Thoracic aorta (tissue), 2 donors: ENCODE results near the gene PAK4. TPM values are rescaled to one million over a fixed set of nuclear protein-coding genes. Genes with fewer than 3 reads are reported as not detected.

ENCODE experiments used
- ATAC-seq: fragments of 150-250 bp; one replicate; pipeline ENCODE4 v1.8.0; 2017; ENCODE audit warnings: low read depth; ENCODE audit not compliant: insufficient number of reproducible peaks, low FRiP score
- DNase-seq: peaks from one replicate; pipeline ENCODE4 v3.0.0-alpha.2; 2020; ENCODE audit warnings: low spot score
- H3K27ac ChIP-seq, 2 donors: fragments of 200-600 bp; sonication (generic); 1 replicate in 1 of 2; 2 replicates in 1 of 2; pipeline ENCODE4 v1.5.1; 2016; ENCODE audit warnings: mild to moderate bottlenecking in 2 of 2, moderate library complexity in 2 of 2
- H3K27me3 ChIP-seq: fragments of 200-600 bp; sonication (generic); replicated peaks from 2 replicates; pipeline ENCODE4 v1.6.0; 2016; ENCODE audit warnings: mild to moderate bottlenecking; ENCODE audit not compliant: insufficient read depth
- H3K36me3 ChIP-seq: fragments of 200-600 bp; sonication (generic); one replicate; pipeline ENCODE4 v1.5.1; 2016
- H3K4me1 ChIP-seq, 2 donors: fragments of 200-600 bp; sonication (generic); 1 replicate in 1 of 2; 2 replicates in 1 of 2; pipeline versions ENCODE4 v1.5.1 to v1.6.0; 2016; ENCODE audit warnings: low read depth in 2 of 2, mild to moderate bottlenecking in 1 of 2; ENCODE audit not compliant: control insufficient read depth in 1 of 2
- H3K4me3 ChIP-seq: fragments of 200-600 bp; sonication (generic); 2 replicates; pipeline ENCODE4 v1.5.1; 2016; ENCODE audit warnings: mild to moderate bottlenecking
- H3K9me3 ChIP-seq: fragments of 200-600 bp; sonication (generic); 2 replicates; pipeline ENCODE4 v1.5.1; 2016
- CTCF ChIP-seq: fragments of 200-600 bp; sonication (generic); IDR thresholded peaks from one replicate; pipeline ENCODE4 v1.5.1; 2019; ENCODE audit warnings: antibody characterized with exemption
- total RNA-seq, 2 donors: library from RNA; depleted of rRNA; stranded (reverse); fragments of >200 nt; gene quantifications; one replicate each; pipeline versions ENCODE4 v1.1.0 to v1.2.3, GENCODE V29; 2016

Gene PAK4
- total RNA-seq, 2 donors from 2014 or later = 7.4 to 8.7 TPM

- H3K4me3 ChIP-seq = no peak overlapping the region
Measured at GRCh38 chr19:39160889-39161672, 35.5 kb downstream of the PAK4 start.

GRCh38 chr19:39162441-39163043 is 37.0 kb downstream of the PAK4 start:
- no peak for DNase-seq
- Histone ChIP-seq H3K4me3 (no peak overlapping the region), H3K36me3 (no peaks in the 10 kb centered on the region), H3K27ac (no peak overlapping the region), H3K9me3 (no peaks in the 10 kb centered on the region), H3K4me1 (peaks cover 19 to 51% of the 10 kb centered on the region in 2 donors), H3K27me3 (no peaks in the 10 kb centered on the region)
- no peak for TF ChIP-seq CTCF
- no peak for ATAC-seq

More at GRCh38 chr19:39160889-39161672, 35.5 kb downstream of the PAK4 start:
- H3K4me1 ChIP-seq = peaks cover 25 to 51% of the 10 kb centered on the region in 2 donors
- no peak for ATAC-seq
- no peaks in the 10 kb centered on the region for H3K36me3 ChIP-seq
- no peaks in the 10 kb centered on the region for H3K27me3 ChIP-seq
- H3K9me3 ChIP-seq = no peaks in the 10 kb centered on the region
- DNase-seq = no peak
- peak overlapping the region; percentile 40 to 45 for H3K27ac ChIP-seq
- no peak for TF ChIP-seq CTCF

GRCh38 chr19:39163621-39164020 is 38.0 kb downstream of the PAK4 start:
- TF ChIP-seq CTCF = no peak
- H3K4me1 ChIP-seq = peaks cover 16 to 43% of the 10 kb centered on the region in 2 donors
- no peaks in the 10 kb centered on the region for H3K36me3 ChIP-seq
- no peaks in the 10 kb centered on the region for H3K27me3 ChIP-seq
- H3K9me3 ChIP-seq = no peaks in the 10 kb centered on the region
- no peak overlapping the region for H3K27ac ChIP-seq
- no peak overlapping the region for H3K4me3 ChIP-seq
- ATAC-seq (no peak), DNase-seq (no peak)

GRCh38 chr19:39164289-39164688 is 38.7 kb downstream of the PAK4 start:
- Histone ChIP-seq H3K4me3 (no peak overlapping the region), H3K4me1 (peaks cover 16 to 41% of the 10 kb centered on the region in 2 donors), H3K9me3 (no peaks in the 10 kb centered on the region), H3K27ac (no peak overlapping the region), H3K36me3 (no peaks in the 10 kb centered on the region), H3K27me3 (no peaks in the 10 kb centered on the region)
- ATAC-seq (no peak), DNase-seq (no peak)
- TF ChIP-seq CTCF = no peak

GRCh38 chr19:39165857-39166256 is 40.3 kb downstream of the PAK4 start:
- ATAC-seq (no peak), DNase-seq (no peak)
- H3K9me3 ChIP-seq = no peaks in the 10 kb centered on the region
- no peak for TF ChIP-seq CTCF
- H3K27ac ChIP-seq = no peak overlapping the region
- no peaks in the 10 kb centered on the region for H3K36me3 ChIP-seq
- H3K4me1 ChIP-seq = peaks cover 8 to 38% of the 10 kb centered on the region in 2 donors
- no peaks in the 10 kb centered on the region for H3K27me3 ChIP-seq
- H3K4me3 ChIP-seq = no peak overlapping the region
